GM10248 (cell line): ENCODE results near the gene TAF1A.

Experiments
- CTCF ChIA-PET: fragments of 300-600 bp; sonication (Branson Sonifier 250); formaldehyde crosslinking; extraction: SDS; loops from one replicate; lab custom pipeline; 2021; ENCODE audit warnings: antibody characterized with exemption; lab: Yijun Ruan, JAX
- POLR2A ChIA-PET: fragments of 350-650 bp; sonication (Branson Sonifier 250); formaldehyde crosslinking; extraction: SDS; loops from one replicate; lab custom pipeline; 2020; ENCODE audit warnings: antibody characterized with exemption; lab: Yijun Ruan, JAX
- DNase-seq: peaks from one replicate; pipeline ENCODE4 v3.0.0; 2012; ENCODE audit errors: extremely low spot score
- CTCF ChIP-seq: IDR thresholded peaks from 2 replicates; pipeline ENCODE4 v1.5.1; 2012; ENCODE audit warnings: mild to moderate bottlenecking, low read depth; ENCODE audit errors: extremely low read depth, missing control alignments, control extremely low read depth

The TAF1A gene

GRCh38 chr1:222546548-222547259 lies 43.0 kb downstream of the TAF1A start:
- POLR2A ChIA-PET: no interaction called here

GRCh38 chr1:222546091-222546490 lies 43.6 kb downstream of the TAF1A start:
- ChIA-PET POLR2A (no interaction called here), CTCF (interaction anchor here (1.3 to 1.4 kb wide), 3 partner anchors 10 to 11 kb away, joined by 3 to 4 read pairs (median 4); no protein-coding TSS in a partner anchor)
- DNase-seq: no peak
- no peak for TF ChIP-seq CTCF

More at GRCh38 chr1:222546548-222547259, 43.0 kb downstream of the TAF1A start:
- CTCF ChIA-PET: interaction anchor here (0.9 to 1.4 kb wide), 3 partner anchors 10 to 88 kb away, joined by 3 to 4 read pairs (median 3); no protein-coding TSS in a partner anchor
- DNase-seq: no peak
- no peak for TF ChIP-seq CTCF

GRCh38 chr1:222543817-222544216 lies 45.9 kb downstream of the TAF1A start:
- no peak for DNase-seq
- CTCF ChIA-PET: no interaction called here
- POLR2A ChIA-PET: no interaction called here
- TF ChIP-seq CTCF: no peak

DNA sequence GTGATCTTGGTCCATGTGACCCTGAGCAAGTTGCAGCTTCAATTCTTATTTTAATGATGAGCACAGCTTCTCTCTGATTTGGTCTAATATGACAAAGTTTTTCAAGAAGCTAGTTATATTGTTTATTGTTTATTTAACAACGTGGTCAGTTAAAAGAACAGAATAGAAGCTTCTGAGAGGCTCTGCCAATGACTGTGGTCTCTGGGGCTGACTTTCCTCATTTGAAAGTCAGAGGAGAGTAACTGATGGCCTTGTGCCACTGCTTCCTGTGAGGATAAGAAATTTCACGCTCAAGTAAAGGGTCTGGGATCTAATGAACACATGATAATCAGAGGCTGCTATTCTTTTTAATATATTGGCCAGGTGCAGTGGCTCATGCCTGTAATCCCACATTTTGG lies 49.1 kb downstream of the TAF1A start:
- POLR2A ChIA-PET: no interaction called here
- no peak for TF ChIP-seq CTCF
- CTCF ChIA-PET: interaction anchor here (0.9 to 1.6 kb wide), 2 partner anchors 19 to 94 kb away, joined by 3 to 5 read pairs; no protein-coding TSS in a partner anchor
- DNase-seq: no peak

DNA sequence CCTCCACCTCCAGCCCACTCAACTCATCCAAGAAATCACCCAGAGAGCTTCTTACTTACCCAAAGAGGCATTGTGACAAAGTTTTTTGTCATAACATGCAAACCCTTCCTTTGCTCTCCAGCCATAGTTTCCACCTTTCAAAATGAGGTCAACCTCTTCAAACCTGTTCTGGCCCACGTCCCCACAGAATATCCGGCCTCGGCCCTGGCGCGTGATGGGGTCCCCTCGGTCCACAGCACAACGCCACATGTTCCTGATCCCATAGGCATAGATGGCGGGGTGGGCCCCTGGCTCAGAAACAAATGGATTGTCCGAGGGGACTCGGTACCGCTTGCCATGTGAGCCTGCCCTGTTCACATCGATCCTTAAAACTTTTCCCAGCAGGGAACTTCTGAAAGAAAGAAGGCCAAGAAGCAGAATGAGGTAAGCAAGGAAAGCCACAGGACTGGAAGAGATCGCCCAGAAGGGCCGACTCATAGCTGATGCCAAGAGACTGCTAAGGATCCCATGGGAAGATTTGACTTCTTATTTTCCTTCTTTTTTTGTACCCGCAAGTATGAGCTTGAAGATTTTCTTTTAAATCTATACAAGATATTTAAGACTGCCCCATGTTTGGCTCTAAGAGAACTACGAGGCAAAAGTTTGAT lies 49.7 kb downstream of the TAF1A start:
- POLR2A ChIA-PET: no interaction called here
- CTCF ChIA-PET: interaction anchor here (0.6 to 0.9 kb wide), 2 partner anchors 37 to 94 kb away, joined by 3 read pairs; no protein-coding TSS in a partner anchor
- no peak for DNase-seq
- TF ChIP-seq CTCF: no peak

- no peak for TF ChIP-seq CTCF
- ChIA-PET CTCF (no interaction called here), POLR2A (no interaction called here)
- no peak for DNase-seq
These were observed 54.3 kb downstream of the TAF1A start for GRCh38 chr1:222535455-222535854.
